Effector memory CD8-positive, alpha-beta T cell (primary cell): Measurements from ENCODE around the gene GBP5.
"Not testable (repeated sequence)": the region's sequence is repeated elsewhere in the genome, so short reads cannot be mapped to it uniquely, and the experiment has no call there.

ENCODE experiments used
- ATAC-seq: fragments of 150-1000 bp; cut with Tn5 transposase; replicated peaks from 2 replicates; pipeline ENCODE4 v1.10.0; 2021; ENCODE audit warnings: mild to moderate bottlenecking, moderate library complexity
- DNase-seq, 3 experiments: peaks; one replicate each; pipeline ENCODE4 v3.0.0; 2021
- H3K27ac Mint-ChIP-seq, 2 donors: one replicate each; pipeline ENCODE4 v1.8.0; 2022; ENCODE audit warnings: mild to moderate bottlenecking in 2 of 2, mixed read lengths in 2 of 2, moderate library complexity in 2 of 2
- H3K27me3 Mint-ChIP-seq, 2 donors: one replicate each; pipeline ENCODE4 v1.8.0; 2022; ENCODE audit warnings: mixed read lengths in 2 of 2
- H3K36me3 Mint-ChIP-seq: one replicate; pipeline ENCODE4 v1.8.0; 2022; ENCODE audit warnings: mild to moderate bottlenecking, moderate library complexity, mixed read lengths; ENCODE audit not compliant: insufficient read depth
- H3K4me1 Mint-ChIP-seq, 2 donors: one replicate each; pipeline ENCODE4 v1.8.0; 2022; ENCODE audit warnings: low read depth in 2 of 2, mixed read lengths in 2 of 2
- H3K4me3 Mint-ChIP-seq, 2 donors: one replicate each; pipeline ENCODE4 v1.8.0; 2022; ENCODE audit warnings: mild to moderate bottlenecking in 2 of 2, mixed read lengths in 2 of 2, moderate library complexity in 2 of 2
- H3K9me3 Mint-ChIP-seq, 2 donors: one replicate each; pipeline ENCODE4 v1.8.0; 2022; ENCODE audit warnings: mixed read lengths in 2 of 2

GBP5 gene

DNA sequence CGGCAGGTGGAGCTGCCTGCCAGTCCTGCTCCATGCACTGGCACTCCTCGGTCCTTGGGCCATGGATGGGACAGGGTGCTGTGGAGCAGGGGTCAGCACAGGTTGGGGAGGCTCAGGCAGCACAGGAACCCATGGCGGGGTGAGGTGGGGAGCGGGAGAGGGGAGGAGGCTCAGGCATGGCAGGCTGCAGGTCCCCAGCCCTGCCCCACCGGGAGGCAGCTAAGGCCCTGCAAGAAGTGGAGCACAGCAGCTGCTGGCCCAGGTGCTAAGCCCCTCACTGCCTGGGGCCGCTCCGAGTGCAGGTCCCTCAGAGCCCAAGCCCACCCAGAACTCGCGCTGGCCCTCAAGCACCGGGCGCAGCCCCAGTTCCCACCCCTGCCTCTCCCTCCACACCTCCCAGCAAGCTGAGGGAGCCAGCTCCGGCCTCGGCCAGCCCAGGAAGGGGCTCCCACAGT lies 691 bp upstream of the GBP5 start:
- DNase-seq: no peak
- no peak for ATAC-seq
- H3K9me3 Mint-ChIP-seq: no peaks in the 10 kb centered on the region
- no peaks in the 10 kb centered on the region for H3K27me3 Mint-ChIP-seq
- H3K36me3 Mint-ChIP-seq: peaks cover 52% of the 10 kb centered on the region
- peak overlapping the region; percentile 97 to 98 for H3K27ac Mint-ChIP-seq
- H3K4me1 Mint-ChIP-seq: peaks cover 48 to 78% of the 10 kb centered on the region in 2 donors
- peak overlapping the region; percentile 98 to 100 for H3K4me3 Mint-ChIP-seq

DNA sequence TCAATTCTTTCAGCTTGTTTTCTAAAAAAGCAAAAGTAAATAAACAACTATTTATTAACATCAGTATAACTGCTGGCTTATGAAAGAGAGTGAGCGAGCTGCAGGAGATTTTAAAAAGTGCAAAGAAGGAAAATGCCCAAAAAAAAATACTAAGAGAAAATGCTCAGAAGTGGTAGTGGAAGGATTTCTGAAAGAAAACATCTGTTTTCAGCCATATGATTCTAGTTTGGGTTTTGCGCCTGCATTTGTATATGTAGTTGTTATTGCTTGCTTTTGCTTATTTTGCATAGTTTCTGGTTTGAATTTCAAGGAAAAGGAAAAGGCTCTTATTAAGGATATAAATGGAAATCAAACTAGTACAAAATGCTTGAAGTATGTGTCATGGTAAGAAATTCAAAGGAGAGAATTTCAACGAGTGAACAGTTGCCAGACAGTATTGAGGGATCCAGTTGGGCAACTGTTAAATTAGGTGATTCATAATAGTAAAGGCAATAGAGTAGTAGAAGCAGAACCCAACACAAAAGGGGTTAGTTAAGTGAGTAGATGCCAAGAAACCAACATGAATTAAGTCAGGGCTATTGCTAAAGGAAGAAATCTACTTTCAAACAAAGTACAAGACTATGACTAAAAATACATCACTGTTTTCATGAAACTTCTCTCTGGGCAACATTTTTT lies 1.2 kb downstream of the GBP5 start:
- H3K4me3 Mint-ChIP-seq: peak overlapping the region; percentile 98 to 100
- DNase-seq (no peak), ATAC-seq (no peak)
- H3K36me3 Mint-ChIP-seq: peaks cover 70% of the 10 kb centered on the region
- H3K9me3 Mint-ChIP-seq: no peaks in the 10 kb centered on the region
- H3K27ac Mint-ChIP-seq: peak overlapping the region; percentile 97 to 98
- H3K4me1 Mint-ChIP-seq: peaks cover 47 to 79% of the 10 kb centered on the region in 2 donors
- no peaks in the 10 kb centered on the region for H3K27me3 Mint-ChIP-seq

DNA sequence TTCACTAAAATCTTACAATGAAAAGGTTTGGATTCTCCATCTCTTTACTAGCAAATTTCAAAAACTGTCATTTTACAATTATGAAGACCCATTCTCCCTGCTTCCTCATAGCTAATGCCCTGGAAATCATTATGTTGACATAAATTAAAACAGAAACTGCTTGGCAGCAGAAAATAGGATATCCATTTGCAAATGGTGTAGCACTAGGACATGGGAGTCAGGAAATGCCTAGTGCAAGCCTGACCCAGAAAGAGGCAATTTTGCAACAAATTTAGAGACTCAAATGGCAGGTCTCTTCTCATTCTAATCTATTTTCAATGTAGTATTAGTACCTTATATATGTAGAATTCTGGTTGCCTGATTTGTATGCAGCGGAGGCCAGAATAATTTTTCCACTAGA lies 2.2 kb downstream of the GBP5 start:
- no peak for ATAC-seq
- no peak for DNase-seq
- H3K4me3 Mint-ChIP-seq: peak overlapping the region; percentile 98 to 100
- H3K36me3 Mint-ChIP-seq: peaks cover 80% of the 10 kb centered on the region
- peak overlapping the region; percentile 97 to 98 for H3K27ac Mint-ChIP-seq
- H3K27me3 Mint-ChIP-seq: no peaks in the 10 kb centered on the region
- peaks cover 46 to 80% of the 10 kb centered on the region in 2 donors for H3K4me1 Mint-ChIP-seq
- no peaks in the 10 kb centered on the region for H3K9me3 Mint-ChIP-seq

DNA sequence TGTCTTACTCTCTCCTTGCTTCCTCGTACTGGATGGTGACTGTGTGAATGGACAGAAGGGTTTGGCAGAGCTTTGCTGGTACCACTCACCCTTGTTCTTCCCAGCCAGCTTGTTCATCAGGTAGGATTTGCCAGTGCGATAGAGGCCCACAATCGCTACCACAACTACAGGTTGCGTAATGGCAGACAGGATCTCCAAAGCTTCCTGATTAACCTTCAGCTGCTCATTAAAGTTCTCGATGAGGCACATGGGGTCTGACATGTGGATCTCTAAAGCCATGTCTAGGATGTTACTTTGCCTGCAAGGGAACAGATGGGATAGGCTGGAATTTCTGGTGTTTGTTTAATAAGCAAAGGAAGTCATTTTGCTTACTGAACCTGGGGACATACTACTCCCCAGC lies 3.4 kb downstream of the GBP5 start:
- peak overlapping the region; percentile 97 to 98 for H3K27ac Mint-ChIP-seq
- peaks cover 87% of the 10 kb centered on the region for H3K36me3 Mint-ChIP-seq

DNA sequence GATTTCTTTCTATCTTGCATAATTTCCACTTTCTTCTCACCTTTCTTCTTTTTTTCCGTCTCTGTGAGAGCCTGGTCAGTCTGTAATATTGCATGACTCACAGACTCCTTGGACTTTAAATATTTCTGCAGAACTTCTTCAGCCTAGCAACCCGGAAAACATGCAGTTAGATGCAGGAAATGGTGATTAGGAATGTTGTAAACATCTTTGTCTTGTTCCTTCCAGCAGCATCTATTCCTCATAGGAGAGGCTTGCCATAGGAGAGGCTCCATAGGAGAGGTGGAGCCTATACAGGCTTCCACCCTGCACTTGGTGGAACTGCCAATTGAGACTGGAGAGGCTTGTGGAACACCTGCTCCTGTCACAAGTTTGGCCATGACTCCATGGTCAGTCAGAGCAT lies 10.0 kb downstream of the GBP5 start:
- no peaks in the 10 kb centered on the region for H3K27me3 Mint-ChIP-seq
- ATAC-seq: no peak
- peaks cover 89% of the 10 kb centered on the region for H3K36me3 Mint-ChIP-seq
- peak overlapping the region; percentile 78 to 83 for H3K4me3 Mint-ChIP-seq
- H3K9me3 Mint-ChIP-seq: no peaks in the 10 kb centered on the region
- H3K27ac Mint-ChIP-seq: peak overlapping the region; percentile 89 to 93
- H3K4me1 Mint-ChIP-seq: peaks cover 69 to 82% of the 10 kb centered on the region in 2 donors
- DNase-seq: no peak

More for the DNA sequence above, 3.4 kb downstream of the GBP5 start:
- Mint-ChIP-seq H3K27me3 (no peaks in the 10 kb centered on the region), H3K4me1 (peaks cover 44 to 76% of the 10 kb centered on the region in 2 donors), H3K9me3 (no peaks in the 10 kb centered on the region), H3K4me3 (peak overlapping the region; percentile 98 to 100)
- ATAC-seq (no peak), DNase-seq (no peak)

DNA sequence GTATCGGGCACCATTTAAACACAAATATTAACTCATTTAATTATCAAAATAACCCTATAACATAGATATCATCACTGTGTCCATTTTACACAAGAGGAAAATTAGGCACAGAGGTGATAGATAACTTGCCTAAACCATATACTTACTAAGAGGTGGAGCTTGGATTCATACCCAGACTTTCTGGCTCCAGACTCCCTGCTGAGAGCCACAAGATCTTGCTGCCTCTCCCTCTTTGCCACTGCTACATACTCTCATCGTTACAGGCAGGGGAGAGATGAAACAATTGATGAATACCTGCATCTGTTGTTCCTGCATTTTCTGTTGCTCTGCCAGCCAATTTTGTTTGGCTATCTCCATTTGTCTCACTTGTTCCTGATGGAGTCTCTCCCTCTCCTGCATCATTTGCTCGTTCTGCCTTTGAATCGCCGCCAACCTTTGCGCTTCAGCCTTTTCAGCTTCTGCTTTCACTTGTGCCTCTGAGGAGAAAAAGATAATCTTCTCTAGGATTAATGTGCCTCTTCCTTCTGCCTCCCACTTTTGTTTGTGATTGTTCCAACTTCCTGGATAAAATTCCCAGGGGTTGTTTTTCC lies 10.6 kb downstream of the GBP5 start:
- peaks cover 83% of the 10 kb centered on the region for H3K36me3 Mint-ChIP-seq
- ATAC-seq (no peak), DNase-seq (no peak)
- peak overlapping the region; percentile 78 to 83 for H3K4me3 Mint-ChIP-seq
- peak overlapping the region; percentile 89 to 93 for H3K27ac Mint-ChIP-seq
- no peaks in the 10 kb centered on the region for H3K27me3 Mint-ChIP-seq
- no peaks in the 10 kb centered on the region for H3K9me3 Mint-ChIP-seq
- peaks cover 66 to 79% of the 10 kb centered on the region in 2 donors for H3K4me1 Mint-ChIP-seq

DNA sequence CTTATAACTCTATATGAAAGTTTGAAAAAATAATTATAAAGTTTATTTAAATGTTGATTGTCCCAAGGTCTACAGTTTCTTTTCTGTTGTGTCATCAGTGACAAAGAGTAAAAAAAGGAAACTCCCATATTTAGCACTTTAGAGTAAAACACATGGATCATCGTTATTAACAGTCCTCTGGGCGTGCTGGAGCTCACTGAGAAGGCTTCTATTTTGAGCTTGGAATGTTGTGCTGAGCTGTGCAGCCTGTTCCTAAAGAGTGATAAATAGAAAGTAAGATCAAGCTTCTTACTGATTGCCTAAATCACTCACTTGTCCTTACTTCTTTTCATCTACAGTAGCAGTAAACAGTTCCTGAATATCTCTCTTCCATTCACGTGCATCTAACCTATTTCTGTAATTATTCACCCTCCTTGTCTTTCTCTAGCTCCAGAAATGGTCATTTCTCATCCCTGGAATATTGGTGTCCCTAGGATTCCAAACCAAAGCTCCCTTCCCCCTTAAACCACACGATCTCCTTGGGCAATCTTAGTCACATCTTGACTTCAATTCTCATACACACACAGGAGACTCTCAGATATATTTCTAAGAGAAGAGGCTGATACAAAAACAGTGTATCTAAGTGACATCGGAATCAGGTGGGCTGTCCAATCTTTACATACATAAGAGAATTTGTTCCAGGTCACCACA lies 11.9 kb downstream of the GBP5 start:
- peak overlapping the region; percentile 78 to 83 for H3K4me3 Mint-ChIP-seq
- no peaks in the 10 kb centered on the region for H3K27me3 Mint-ChIP-seq
- DNase-seq (no peak), ATAC-seq (no peak)
- peak overlapping the region; percentile 47 to 93 for H3K27ac Mint-ChIP-seq
- H3K36me3 Mint-ChIP-seq: peaks cover 80% of the 10 kb centered on the region
- peaks cover 62 to 73% of the 10 kb centered on the region in 2 donors for H3K4me1 Mint-ChIP-seq
- H3K9me3 Mint-ChIP-seq: no peaks in the 10 kb centered on the region

DNA sequence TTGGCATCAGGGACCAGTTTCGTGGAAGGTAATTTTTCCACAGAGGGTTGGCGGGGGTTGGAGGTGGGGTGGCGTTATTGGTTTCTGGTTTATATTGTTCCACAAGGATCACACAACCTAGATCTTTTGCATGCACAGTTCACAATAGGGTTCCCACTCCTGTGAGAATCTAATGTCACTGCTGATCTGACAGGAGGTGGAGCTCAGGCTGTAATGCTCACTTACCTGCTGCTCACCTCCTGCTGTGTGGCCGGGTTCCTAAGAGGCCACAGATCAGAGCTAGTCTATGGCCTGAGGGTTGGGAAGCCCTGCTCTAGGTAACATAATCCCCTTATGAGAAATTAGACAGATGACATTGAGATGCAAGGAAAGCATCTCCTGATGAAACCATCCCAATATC lies 12.6 kb downstream of the GBP5 start:
- peak overlapping the region; percentile 93 to 94 for H3K27ac Mint-ChIP-seq
- ATAC-seq (peak; percentile 11), DNase-seq (no peak)
- peaks cover 60 to 69% of the 10 kb centered on the region in 2 donors for H3K4me1 Mint-ChIP-seq
- no peaks in the 10 kb centered on the region for H3K9me3 Mint-ChIP-seq
- peak overlapping the region; percentile 78 to 83 for H3K4me3 Mint-ChIP-seq
- H3K27me3 Mint-ChIP-seq: no peaks in the 10 kb centered on the region
- H3K36me3 Mint-ChIP-seq: peaks cover 76% of the 10 kb centered on the region

DNA sequence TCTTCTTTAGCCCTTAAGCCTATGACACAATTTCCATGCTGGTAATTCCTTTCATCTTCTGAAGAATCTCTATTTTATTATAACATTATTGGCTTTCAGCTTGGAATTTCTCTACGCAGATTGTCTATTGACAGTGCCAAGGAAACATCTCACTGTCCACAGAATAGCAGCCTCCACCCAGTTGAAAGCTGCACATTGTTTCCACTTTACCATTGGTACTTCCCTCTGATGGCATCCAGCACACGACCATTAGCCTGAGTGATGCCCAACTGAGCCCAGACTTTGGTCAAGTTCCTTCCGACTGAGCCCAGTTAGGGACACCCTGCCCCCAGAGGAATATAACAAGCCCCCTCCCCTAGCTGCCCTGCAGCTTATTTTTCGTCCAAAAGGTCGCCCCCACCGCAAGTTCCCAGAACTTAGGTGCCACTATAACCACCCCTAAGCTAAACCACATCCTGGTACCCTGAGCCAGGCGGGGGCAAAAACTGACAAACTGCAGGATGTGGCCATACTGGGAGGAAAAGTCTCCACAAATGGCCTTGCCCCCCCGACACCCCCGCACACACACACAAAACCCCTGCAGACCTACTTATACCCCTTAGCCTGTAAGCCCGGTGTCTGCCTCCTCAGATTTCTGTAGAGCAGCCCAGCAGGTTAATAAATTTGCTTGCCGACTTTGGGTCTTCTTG lies 13.2 kb downstream of the GBP5 start:
- DNase-seq (peak; percentile 43 to 47 (median 45)), ATAC-seq (peak; percentile 87)
- Mint-ChIP-seq H3K4me1 (peaks cover 58 to 63% of the 10 kb centered on the region in 2 donors), H3K27me3 (no peaks in the 10 kb centered on the region), H3K4me3 (peak overlapping the region; percentile 78 to 83), H3K9me3 (no peaks in the 10 kb centered on the region), H3K27ac (peak overlapping the region; percentile 93 to 94), H3K36me3 (peaks cover 71% of the 10 kb centered on the region)

DNA sequence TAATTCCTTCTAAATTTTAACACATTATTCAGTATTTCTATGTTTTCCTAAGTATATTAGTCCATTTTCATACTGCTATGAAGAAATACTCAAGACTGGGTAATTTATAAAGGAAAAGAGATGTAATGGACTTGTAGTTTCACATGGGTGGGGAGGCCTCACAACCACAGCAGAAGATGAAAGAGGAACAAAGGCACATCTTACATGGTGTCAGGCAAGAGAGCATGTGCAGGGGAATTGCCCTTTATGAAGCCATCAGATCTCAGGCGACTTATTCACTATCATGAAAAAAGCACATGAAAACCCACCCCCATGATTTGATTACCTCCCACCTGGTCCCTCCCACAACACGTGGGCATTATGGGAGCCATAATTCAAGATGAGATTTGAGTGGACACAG lies 15.6 kb downstream of the GBP5 start:
- Mint-ChIP-seq H3K4me3 (peak overlapping the region; percentile 13 to 19), H3K36me3 (peaks cover 61% of the 10 kb centered on the region), H3K27ac (peak overlapping the region; percentile 47 to 64), H3K27me3 (no peaks in the 10 kb centered on the region), H3K4me1 (peaks cover 47 to 57% of the 10 kb centered on the region in 2 donors), H3K9me3 (peaks cover 0 to 2% of the 10 kb centered on the region in 2 donors)
- ATAC-seq (no peak), DNase-seq (no peak)

DNA sequence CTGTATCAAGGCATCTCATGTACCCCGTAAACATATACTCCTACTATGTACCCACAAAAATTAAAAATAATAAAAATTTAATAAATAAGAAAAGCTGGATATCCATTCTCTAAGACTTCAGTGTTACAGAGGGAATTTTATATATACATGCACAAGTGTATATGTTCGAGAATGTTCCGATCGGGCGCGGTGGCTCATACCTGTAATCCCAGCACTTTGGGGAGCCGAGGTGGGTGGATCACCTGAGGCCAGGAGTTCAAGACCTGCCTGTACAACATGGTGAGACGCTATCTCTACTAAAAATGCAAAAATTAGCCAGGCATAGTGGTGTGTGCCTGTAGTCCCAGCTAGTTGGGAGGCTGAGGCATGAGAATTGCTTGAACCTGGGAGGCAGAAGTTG lies 17.1 kb downstream of the GBP5 start:
- Mint-ChIP-seq H3K4me1 (peaks cover 43 to 56% of the 10 kb centered on the region in 2 donors), H3K36me3 (peaks cover 47% of the 10 kb centered on the region)
- ATAC-seq, H3K27me3 Mint-ChIP-seq, DNase-seq, H3K4me3 Mint-ChIP-seq, H3K27ac Mint-ChIP-seq, H3K9me3 Mint-ChIP-seq: not testable (repeated sequence)

DNA sequence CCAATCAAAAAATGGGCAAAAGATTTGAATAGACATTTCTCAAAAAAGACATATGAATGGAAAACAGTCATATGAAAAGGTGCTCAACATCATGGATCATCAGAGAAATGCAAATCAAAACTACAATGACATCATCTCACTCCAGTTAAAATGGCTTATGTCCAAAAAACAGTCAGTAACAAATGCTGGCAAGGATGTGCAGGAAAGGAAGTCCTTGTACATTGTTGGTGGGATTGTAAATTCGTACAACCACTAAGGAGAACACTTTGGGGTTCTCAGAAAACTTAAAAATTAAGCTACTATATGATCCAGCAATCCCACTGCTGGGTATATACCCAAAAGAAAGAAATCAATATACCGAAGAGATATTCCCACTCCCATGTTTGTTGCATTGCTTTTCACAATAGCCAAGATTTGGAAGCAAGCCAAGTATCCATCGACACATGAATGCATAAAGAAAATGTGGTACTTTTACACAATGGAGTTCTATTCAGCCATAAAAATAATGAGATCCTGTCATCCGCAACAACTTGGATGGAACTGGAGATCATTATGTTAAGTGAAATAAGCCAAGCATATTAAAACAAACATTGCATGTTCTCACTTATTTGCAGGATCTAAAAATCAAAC lies 17.9 kb downstream of the GBP5 start:
- no peak overlapping the region for H3K4me3 Mint-ChIP-seq
- H3K27me3 Mint-ChIP-seq: no peaks in the 10 kb centered on the region
- H3K4me1 Mint-ChIP-seq: peaks cover 44 to 58% of the 10 kb centered on the region in 2 donors
- ATAC-seq: no peak
- H3K36me3 Mint-ChIP-seq: peaks cover 42% of the 10 kb centered on the region
- H3K9me3 Mint-ChIP-seq: peaks cover 0 to 2% of the 10 kb centered on the region in 2 donors
- H3K27ac Mint-ChIP-seq: peak overlapping the region in 1 of 2 donors; percentile 4
- no peak for DNase-seq

DNA sequence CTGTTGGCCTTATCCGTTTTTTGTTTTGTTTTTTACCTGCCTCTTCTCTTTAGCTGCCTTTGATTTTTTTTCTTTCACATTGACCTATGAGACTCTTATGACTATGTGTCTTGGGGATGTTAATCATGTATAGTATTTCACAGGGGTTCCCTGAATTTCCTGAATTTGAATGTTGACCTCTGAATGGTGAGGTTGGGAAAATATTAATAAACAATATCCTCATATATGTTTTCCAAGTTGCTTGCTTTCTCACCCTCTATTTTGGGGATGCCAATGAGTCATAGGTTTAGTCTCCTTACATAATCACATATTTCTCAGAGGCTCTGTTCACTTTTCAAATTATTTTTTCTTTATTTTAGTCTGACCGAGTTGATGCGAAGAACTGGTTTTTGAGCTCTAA lies 29.6 kb downstream of the GBP5 start:
- no peak for ATAC-seq
- Mint-ChIP-seq H3K4me1 (peaks cover 12 to 34% of the 10 kb centered on the region in 2 donors), H3K9me3 (peaks cover 11 to 13% of the 10 kb centered on the region in 2 donors), H3K4me3 (no peak overlapping the region), H3K36me3 (no peaks in the 10 kb centered on the region), H3K27me3 (no peaks in the 10 kb centered on the region), H3K27ac (no peak overlapping the region)
- no peak for DNase-seq
